Nephron (organoid): ENCODE data around the gene INTS1.

ENCODE experiments used
- H3K27ac Mint-ChIP-seq, 3 experiments: 2 replicates each; pipeline ENCODE4 v1.8.0; 2020; ENCODE audit warnings: mixed read lengths in 3 of 3, mild to moderate bottlenecking in 2 of 3, moderate library complexity in 1 of 3
- H3K27me3 Mint-ChIP-seq: 2 replicates; pipeline ENCODE4 v1.8.0; 2021; ENCODE audit warnings: low read depth, mild to moderate bottlenecking, moderate library complexity, mixed read lengths
- H3K36me3 Mint-ChIP-seq: 2 replicates; pipeline ENCODE4 v1.8.0; 2020; ENCODE audit warnings: low read depth, mixed read lengths
- H3K4me1 Mint-ChIP-seq: 2 replicates; pipeline ENCODE4 v1.8.0; 2020; ENCODE audit warnings: mixed read lengths
- H3K4me3 Mint-ChIP-seq, 3 experiments: 2 replicates each; pipeline ENCODE4 v1.8.0; 2020; ENCODE audit warnings: mild to moderate bottlenecking in 3 of 3, mixed read lengths in 3 of 3, moderate library complexity in 2 of 3
- H3K9me3 Mint-ChIP-seq: 2 replicates; pipeline ENCODE4 v1.8.0; 2020; ENCODE audit warnings: mixed read lengths
- TF ChIP-seq, protein P1 (sequence below), 3 experiments: fragments of 200-600 bp; sonication (generic); IDR thresholded peaks; one replicate each; pipeline ENCODE4 v1.5.0; 2021; ENCODE audit warnings: antibody characterized with exemption in 3 of 3; ENCODE audit not compliant: unreplicated experiment in 3 of 3

Gene INTS1

DNA sequence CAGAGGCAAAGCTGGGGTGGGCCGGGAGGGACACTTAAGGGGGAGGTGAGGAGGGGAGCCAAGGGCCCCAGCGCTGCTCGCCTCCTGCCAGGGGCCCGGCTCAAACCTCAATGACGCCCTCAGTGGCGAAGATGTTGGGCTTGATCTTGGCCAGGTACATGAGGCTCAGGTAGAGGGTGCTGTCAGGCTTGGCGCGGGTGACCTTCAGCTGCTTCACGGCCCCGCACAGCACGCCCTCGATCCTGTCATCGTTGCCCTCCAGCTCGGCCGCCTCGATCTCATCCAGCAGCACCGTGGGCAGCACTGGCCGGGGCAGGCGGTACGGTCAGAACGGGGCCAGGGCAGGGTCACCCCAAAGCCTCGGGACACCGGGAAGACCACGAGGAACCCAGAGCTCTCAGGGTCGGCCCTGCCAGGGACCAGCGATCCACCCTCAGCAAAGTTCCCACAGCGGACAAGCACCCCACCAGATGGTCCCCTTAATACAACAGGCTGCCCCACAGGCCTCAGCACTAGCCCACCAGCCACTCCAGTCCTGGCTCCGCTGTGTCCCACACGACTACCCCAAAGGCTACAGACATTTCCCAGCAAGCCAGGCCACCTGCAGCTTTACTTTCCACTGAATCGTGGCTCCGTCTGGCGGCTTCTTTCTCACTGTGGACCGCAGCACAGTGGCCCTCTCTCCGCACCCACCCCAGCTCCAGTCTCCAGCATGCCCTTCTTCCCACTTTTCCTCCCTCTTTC, 4.0 kb downstream of the INTS1 start:
- peaks cover 26% of the 10 kb centered on the region for H3K36me3 Mint-ChIP-seq
- no peaks in the 10 kb centered on the region for H3K9me3 Mint-ChIP-seq
- H3K4me1 Mint-ChIP-seq = peaks cover 14% of the 10 kb centered on the region
- peak overlapping the region in 2 of 3 experiments; percentile 27 to 28 for H3K4me3 Mint-ChIP-seq
- H3K27ac Mint-ChIP-seq = no peak overlapping the region
- H3K27me3 Mint-ChIP-seq = no peaks in the 10 kb centered on the region
- TF ChIP-seq, protein P1, sequence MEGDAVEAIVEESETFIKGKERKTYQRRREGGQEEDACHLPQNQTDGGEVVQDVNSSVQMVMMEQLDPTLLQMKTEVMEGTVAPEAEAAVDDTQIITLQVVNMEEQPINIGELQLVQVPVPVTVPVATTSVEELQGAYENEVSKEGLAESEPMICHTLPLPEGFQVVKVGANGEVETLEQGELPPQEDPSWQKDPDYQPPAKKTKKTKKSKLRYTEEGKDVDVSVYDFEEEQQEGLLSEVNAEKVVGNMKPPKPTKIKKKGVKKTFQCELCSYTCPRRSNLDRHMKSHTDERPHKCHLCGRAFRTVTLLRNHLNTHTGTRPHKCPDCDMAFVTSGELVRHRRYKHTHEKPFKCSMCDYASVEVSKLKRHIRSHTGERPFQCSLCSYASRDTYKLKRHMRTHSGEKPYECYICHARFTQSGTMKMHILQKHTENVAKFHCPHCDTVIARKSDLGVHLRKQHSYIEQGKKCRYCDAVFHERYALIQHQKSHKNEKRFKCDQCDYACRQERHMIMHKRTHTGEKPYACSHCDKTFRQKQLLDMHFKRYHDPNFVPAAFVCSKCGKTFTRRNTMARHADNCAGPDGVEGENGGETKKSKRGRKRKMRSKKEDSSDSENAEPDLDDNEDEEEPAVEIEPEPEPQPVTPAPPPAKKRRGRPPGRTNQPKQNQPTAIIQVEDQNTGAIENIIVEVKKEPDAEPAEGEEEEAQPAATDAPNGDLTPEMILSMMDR (IDR thresholded peaks at IDR 0.05; ENCODE audit: unreplicated experiment in 3 of 3) = no peak

DNA sequence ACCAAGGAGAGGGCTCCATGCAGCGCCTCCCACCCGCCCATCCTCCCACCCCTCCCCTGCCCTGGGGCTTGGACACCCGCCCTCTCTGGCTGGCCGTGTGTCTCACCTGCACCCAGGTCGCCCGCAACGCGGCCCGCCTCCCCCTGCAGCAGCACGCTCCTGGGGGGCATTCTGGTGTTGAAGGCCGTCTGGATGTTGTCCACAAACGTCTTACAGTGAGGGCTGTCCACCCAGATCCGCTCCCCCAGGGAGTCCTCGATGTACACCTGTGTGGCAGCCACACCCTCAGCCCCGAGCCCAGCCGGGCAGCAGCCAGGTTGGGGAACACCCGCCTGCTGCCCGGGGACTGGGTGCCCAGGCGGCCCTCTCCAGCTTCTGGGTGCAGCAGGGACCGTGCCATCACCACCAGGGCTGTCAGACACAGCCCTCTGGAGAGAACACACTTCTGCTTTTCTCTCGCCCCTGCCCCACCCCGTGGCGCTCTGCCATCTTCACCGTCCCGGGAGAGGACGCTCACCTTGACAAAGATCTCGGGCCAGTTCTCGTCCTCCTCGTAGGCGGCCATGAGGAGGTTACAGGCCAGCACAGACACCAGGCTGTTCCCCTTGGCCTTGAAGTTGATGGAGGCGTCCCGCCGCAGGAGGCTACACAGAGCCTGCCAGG, 4.7 kb downstream of the INTS1 start:
- H3K27ac Mint-ChIP-seq = no peak overlapping the region
- peaks cover 26% of the 10 kb centered on the region for H3K36me3 Mint-ChIP-seq
- no peaks in the 10 kb centered on the region for H3K9me3 Mint-ChIP-seq
- no peaks in the 10 kb centered on the region for H3K27me3 Mint-ChIP-seq
- peaks cover 14% of the 10 kb centered on the region for H3K4me1 Mint-ChIP-seq
- no peak overlapping the region for H3K4me3 Mint-ChIP-seq
- TF ChIP-seq, protein P1 (IDR thresholded peaks at IDR 0.05; ENCODE audit: unreplicated experiment in 3 of 3) = no peak

DNA sequence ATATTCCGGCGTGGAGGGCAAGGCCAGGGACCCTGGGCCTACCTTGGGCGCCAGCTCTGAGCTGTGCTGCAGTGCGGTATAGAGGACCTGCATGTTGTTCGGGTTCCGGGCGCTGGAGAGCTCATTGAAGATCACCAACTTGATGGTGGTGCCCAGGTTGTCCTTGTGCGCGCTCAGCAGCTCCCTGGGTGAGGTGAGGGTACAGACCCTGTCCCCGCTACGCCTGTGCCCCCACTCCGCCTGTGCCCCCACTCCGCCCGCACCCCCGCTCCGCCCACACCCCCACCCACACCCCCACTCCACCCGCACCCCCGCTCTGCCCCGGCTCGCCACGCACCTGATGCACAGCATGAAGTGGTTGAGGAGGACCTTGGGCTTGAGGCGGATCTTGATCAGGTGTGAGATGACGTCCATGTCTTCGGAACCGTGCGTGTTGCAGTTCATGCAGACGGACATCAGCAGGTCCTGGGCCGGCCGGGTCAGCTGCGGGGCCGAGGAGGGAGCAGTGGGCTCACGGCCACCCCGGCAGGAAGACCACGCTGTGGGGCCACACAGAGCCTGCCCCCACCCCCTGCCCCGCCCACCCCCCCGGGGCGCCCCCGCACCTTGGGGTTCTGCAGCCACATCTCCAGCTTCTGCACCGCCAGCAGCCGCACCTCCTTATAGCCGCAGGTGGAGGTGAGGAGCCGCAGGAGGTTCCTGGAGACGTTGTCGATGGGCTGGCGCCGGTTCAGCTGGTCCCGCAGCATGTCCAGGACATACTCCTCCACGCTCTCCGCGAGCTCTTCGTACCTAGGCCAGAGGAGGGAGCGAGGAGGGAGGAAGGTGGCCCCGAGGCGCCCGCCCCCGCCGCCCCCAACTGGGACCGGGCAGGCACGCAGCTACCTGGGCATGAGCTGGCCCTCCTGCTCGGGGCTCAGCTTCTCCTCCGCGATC, 5.6 kb downstream of the INTS1 start:
- Mint-ChIP-seq H3K27me3 (no peaks in the 10 kb centered on the region), H3K36me3 (peaks cover 26% of the 10 kb centered on the region), H3K4me1 (peaks cover 14% of the 10 kb centered on the region), H3K4me3 (no peak overlapping the region), H3K9me3 (no peaks in the 10 kb centered on the region), H3K27ac (no peak overlapping the region)
- TF ChIP-seq, protein P1 (IDR thresholded peaks at IDR 0.05; ENCODE audit: unreplicated experiment in 3 of 3) = no peak

DNA sequence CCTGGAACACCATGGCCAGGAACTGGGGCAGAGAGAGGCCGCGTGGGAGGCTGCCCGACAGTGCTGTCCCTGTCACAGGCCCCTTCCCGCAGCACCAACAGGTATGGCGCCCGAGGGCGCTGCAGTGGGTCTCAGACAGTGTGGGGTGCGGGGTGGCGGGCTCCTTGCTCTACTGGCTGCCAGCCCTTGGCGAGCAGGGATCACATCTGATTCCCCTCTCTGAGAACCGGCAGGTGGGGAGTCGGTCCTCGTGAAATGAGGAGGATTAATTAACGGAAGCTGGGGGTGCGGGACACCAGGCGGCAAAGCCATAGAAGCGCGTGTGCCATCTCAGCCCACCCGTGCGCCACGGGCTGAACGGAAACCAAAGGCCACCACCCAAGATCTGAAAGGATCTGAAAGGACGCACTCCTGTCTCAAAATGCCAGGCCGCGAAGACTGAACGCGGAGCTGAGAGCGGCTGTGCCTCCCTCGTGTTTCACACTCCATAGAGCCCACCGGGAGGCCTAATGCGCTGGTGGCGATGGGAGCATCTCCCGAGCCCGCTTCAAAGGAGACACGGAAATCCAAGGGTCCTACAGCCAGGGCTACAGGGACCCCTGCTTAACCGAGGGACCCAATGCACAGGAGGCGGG, 6.8 kb downstream of the INTS1 start:
- H3K4me1 Mint-ChIP-seq = peaks cover 5% of the 10 kb centered on the region
- no peak overlapping the region for H3K4me3 Mint-ChIP-seq
- no peak overlapping the region for H3K27ac Mint-ChIP-seq
- H3K27me3 Mint-ChIP-seq = no peaks in the 10 kb centered on the region
- TF ChIP-seq, protein P1 (IDR thresholded peaks at IDR 0.05; ENCODE audit: unreplicated experiment in 3 of 3) = no peak
- peaks cover 28% of the 10 kb centered on the region for H3K36me3 Mint-ChIP-seq
- no peaks in the 10 kb centered on the region for H3K9me3 Mint-ChIP-seq

DNA sequence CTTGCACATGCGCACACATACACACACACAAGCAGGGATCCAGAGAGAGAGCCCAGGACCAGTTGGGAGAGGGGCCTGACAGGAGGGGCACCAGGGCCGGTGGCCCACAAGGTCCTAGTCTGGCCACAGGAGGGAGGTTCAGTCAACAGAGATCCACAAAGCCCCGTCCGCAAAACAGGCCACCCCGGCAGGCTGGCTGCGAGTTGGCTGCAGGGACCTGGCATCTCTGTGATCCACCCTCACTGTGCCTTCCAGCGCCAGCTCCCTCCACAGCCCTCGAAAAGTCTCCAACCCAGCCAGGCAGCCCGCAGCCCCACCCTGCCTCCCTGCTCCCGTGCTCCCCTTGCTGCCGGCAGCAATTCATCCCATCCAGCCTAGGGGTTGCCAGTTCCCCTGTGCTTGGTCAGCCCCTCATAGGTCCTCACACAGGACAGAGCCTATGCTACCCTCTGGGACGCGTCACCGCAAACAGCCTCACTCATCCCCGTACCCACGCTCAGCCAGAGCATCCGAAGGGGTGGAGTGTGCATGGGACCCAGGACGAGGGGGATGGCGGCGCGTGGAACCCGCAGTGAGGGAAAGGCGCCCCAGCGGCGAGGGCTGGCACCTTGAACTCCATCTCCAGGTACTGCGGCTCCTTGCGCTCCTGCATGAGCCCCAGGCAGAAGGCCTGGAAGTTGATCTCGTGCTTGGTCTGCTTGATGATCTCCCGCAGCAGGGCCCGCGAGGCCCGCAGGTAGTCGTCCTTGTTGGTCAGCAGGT, 7.5 kb downstream of the INTS1 start:
- H3K4me3 Mint-ChIP-seq = no peak overlapping the region
- TF ChIP-seq, protein P1 (IDR thresholded peaks at IDR 0.05; ENCODE audit: unreplicated experiment in 3 of 3) = no peak
- H3K36me3 Mint-ChIP-seq = peaks cover 29% of the 10 kb centered on the region
- H3K4me1 Mint-ChIP-seq = no peaks in the 10 kb centered on the region
- H3K27ac Mint-ChIP-seq = no peak overlapping the region
- H3K9me3 Mint-ChIP-seq = no peaks in the 10 kb centered on the region
- H3K27me3 Mint-ChIP-seq = no peaks in the 10 kb centered on the region
